Left ventricle myocardium inferior (tissue), 1 donor: ENCODE results near the gene ANGEL1. TPM values are rescaled to one million over a fixed set of nuclear protein-coding genes. Genes with fewer than 3 reads are reported as not detected.

Experiments used
- DNase-seq: peaks from one replicate; pipeline ENCODE4 v3.0.0-alpha.2; 2020
- H3K27ac ChIP-seq: fragments of 200-600 bp; replicated peaks from 2 replicates; pipeline ENCODE4 v1.8.0; 2021
- H3K27me3 ChIP-seq: fragments of 200-600 bp; 2 replicates; pipeline ENCODE4 v1.8.0; 2021; ENCODE audit warnings: low read depth
- H3K36me3 ChIP-seq: fragments of 200-600 bp; 2 replicates; pipeline ENCODE4 v1.8.0; 2021
- H3K4me1 ChIP-seq: fragments of 200-600 bp; 2 replicates; pipeline ENCODE4 v1.8.0; 2021
- H3K4me3 ChIP-seq: fragments of 200-600 bp; 2 replicates; pipeline ENCODE4 v1.8.0; 2021; ENCODE audit warnings: mild to moderate bottlenecking, moderate library complexity
- H3K9me3 ChIP-seq: fragments of 200-600 bp; replicated peaks from 2 replicates; pipeline ENCODE4 v1.8.0; 2021
- intact Hi-C: fragments of 100-400 bp; cut with micrococcal nuclease; formaldehyde crosslinking; loops from one replicate; pipeline ENCODE4 v1.11.0; 2022
- total RNA-seq: library from RNA; stranded (reverse); fragmentation: NEBNext Ultra II Directional; extraction: Animal tissue kit (Norgen Biotek cat#: 25700); gene quantifications from one replicate; pipeline ENCODE4 v1.2.1, GENCODE V29; 2021
- TF ChIP-seq, protein P1 (sequence below): fragments of 200-600 bp; IDR thresholded peaks from 2 replicates; pipeline ENCODE4 v1.8.0; 2021; ENCODE audit warnings: antibody characterized with exemption, mild to moderate bottlenecking, borderline replicate concordance
- donor health status: DM: no; HTN: yes; CAD: no; lungs with severe emphysema.

ANGEL1 gene
- total RNA-seq, 1 donor from 2014 or later = 9.3 TPM

DNA sequence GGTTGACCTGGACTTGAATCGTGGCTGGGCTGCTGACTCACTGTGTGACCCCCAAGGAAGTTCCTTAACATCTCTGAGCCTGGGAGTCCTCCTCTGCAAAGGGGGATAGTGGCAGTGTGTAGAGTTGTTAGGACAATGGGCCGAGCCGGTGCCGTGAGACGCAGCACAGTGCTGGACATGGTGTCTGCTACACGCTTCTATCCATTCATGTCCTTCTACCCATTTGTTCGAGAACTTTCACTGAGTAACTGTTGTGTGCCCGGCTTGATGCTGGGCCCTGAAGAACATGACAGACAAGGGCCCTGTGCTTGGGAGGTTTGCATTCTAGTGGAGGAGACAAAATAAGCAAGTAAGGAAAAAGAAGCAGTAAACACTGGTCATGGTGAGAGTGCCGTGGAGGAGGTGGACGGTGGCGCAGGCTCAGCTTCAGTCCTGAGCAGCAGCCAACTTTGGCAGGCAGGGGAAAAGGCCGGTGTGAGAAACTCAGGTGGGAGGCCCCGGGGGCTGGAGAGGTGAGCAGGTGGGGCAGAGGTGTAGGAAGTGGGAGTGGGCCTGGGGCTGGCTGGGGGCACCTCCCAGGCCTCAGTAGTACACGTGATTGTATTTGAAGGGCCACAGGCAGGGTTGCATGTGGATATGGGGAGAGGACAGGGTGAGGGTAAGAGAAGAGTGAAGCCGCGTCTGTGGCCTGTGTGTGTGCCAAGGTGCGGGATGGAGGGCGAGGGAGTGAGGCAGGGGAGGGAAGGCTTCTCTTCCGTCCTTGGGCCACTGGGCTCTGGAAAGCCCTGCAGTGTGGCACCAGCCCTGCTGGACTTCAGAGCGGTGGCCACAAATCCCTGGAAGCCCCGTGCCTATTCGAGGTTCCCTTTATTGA is 37.6 kb downstream of the ANGEL1 start:
- TF ChIP-seq, protein P1, sequence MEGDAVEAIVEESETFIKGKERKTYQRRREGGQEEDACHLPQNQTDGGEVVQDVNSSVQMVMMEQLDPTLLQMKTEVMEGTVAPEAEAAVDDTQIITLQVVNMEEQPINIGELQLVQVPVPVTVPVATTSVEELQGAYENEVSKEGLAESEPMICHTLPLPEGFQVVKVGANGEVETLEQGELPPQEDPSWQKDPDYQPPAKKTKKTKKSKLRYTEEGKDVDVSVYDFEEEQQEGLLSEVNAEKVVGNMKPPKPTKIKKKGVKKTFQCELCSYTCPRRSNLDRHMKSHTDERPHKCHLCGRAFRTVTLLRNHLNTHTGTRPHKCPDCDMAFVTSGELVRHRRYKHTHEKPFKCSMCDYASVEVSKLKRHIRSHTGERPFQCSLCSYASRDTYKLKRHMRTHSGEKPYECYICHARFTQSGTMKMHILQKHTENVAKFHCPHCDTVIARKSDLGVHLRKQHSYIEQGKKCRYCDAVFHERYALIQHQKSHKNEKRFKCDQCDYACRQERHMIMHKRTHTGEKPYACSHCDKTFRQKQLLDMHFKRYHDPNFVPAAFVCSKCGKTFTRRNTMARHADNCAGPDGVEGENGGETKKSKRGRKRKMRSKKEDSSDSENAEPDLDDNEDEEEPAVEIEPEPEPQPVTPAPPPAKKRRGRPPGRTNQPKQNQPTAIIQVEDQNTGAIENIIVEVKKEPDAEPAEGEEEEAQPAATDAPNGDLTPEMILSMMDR = no peak
- Histone ChIP-seq H3K9me3 (no peaks in the 10 kb centered on the region), H3K27me3 (no peaks in the 10 kb centered on the region), H3K4me3 (no peak overlapping the region), H3K27ac (peak overlapping the region; percentile 27), H3K4me1 (peaks cover 63% of the 10 kb centered on the region), H3K36me3 (peaks cover 28% of the 10 kb centered on the region)
- no peak for DNase-seq
- intact Hi-C loops = no loop called here

DNA sequence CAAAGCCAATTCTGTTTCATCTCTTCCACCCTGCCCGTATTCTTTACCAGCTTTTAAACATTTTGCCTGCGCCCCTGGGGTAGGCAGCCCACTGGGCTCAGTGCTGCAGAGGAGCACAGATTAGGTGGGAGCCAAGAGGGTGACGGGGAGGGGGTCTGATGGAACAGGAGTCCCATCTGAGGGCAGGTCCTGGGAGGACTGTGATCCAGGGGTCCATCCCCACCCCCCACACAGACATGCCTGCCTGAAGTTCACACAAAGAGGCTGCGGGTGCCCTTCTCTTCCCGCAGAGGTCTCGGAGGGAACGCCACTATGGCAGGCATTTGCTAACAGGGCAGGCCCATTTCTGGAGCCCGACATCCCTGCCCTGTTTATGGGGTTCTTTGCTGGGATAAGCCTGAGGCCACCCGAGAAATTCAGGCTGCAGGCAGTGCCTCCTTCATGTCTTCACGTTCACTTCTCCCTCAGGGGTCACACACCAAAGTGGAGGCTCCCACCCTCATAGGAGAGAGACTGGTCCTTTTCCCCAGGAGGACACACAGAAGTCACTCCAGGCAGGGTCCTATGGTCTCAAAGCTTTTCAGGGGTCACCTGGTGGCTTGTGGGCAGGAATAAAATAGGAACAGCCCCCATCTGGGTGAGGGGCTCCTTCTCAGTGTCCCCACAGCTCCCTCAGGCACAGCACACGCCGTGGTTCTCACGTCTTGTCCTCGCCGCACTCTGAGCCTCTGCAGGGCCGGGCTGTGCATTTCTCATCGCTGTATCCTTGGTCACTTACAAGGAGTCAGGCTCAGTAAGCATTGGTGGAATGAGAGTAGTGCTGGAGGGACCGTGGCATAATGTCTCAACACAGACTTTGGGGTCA is 38.5 kb downstream of the ANGEL1 start:
- intact Hi-C loops = no loop called here
- H3K27me3 ChIP-seq = no peaks in the 10 kb centered on the region
- TF ChIP-seq, protein P1 = no peak
- H3K27ac ChIP-seq = peak overlapping the region; percentile 81
- no peak overlapping the region for H3K4me3 ChIP-seq
- peaks cover 23% of the 10 kb centered on the region for H3K36me3 ChIP-seq
- H3K9me3 ChIP-seq = no peaks in the 10 kb centered on the region
- peaks cover 68% of the 10 kb centered on the region for H3K4me1 ChIP-seq
- DNase-seq = no peak

DNA sequence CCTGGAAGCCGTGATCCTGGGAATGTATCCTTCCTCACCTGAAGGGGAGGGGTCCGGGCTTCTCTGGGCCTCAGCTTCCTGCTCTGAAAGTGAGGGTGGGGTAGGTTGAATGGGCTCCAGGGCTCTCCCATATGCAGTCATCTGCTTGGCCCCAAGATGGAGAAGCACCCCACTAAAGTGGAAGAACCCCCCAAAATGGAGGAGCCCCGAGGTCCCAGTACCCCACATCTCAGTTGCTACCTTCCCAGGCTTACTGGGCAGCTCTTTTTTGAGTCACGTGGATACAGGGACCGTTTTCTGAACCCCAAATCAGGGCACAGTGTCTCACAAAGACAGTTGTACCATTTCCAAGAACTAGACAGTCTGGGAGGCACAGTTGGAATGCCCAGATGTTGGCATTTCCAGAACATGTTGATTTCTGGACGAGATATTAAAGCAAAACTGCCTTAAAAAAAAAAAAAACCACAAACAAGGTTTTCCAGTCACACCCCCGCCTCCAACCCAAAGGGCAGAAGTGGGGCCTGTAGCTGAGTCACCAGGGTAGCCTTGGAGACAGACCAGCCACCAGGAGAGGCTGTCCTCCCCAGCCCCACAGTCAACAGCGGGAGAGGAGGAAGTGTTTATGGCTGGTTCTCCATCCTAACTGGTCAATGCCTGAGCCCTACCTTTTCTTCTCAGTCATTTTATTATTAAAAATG is 39.3 kb downstream of the ANGEL1 start:
- H3K27me3 ChIP-seq = no peaks in the 10 kb centered on the region
- H3K4me1 ChIP-seq = peaks cover 77% of the 10 kb centered on the region
- intact Hi-C loops = no loop called here
- TF ChIP-seq, protein P1 = no peak
- H3K36me3 ChIP-seq = peaks cover 14% of the 10 kb centered on the region
- H3K27ac ChIP-seq = peak overlapping the region; percentile 81
- DNase-seq = peak; percentile 66
- no peaks in the 10 kb centered on the region for H3K9me3 ChIP-seq
- H3K4me3 ChIP-seq = no peak overlapping the region

DNA sequence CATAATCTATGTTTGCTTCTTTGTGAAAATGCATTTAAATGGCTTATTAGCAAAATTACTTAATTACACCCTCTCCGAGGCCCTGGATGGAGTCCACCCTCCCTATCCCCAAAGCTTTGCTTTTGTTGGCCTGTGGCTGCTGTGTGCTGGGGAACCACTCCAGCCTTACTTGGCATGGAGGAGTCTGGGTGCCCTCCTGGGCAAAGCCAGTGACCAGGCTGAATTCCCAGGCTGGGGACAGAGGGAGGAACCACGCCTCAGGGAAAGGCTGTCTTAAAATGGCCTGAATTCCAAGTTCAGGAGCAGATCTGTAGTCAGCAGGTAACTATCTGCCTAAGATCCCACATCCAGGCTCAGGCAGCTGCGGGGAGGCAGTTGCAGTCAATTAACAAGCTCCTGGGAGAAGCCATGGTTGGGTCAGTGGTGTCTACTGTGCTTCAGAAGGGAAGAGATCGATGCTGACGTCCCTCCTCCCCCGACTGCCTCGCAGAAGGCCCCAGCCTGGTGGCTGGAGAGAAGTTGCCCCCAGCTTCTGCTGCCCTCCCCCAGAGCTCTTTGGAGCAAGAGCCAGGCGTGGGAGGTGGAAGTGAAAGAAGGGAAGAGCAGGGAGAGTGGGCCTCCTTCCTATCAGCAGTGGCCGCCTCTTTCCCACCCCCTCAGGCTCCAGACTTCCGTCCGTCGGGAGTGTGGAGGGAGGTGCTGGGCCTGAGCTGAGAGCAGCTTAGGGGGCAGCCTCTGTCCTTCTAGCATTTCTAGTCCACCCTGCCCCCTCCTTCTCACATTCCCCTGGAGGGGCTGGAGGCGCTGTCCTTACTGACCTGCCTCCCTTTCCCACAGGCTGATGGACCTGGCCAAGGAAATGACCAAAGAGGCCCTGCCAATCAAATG is 40.1 kb downstream of the ANGEL1 start:
- no peak overlapping the region for H3K4me3 ChIP-seq
- peaks cover 11% of the 10 kb centered on the region for H3K36me3 ChIP-seq
- H3K27me3 ChIP-seq = no peaks in the 10 kb centered on the region
- TF ChIP-seq, protein P1 = no peak
- intact Hi-C loops = no loop called here
- H3K27ac ChIP-seq = peak overlapping the region; percentile 81
- no peaks in the 10 kb centered on the region for H3K9me3 ChIP-seq
- DNase-seq = peak; percentile 60
- peaks cover 78% of the 10 kb centered on the region for H3K4me1 ChIP-seq
